Cortex of kidney (tissue), 1 donor: ENCODE measurements around the gene PCNX1.
"Not testable (repeated sequence)": the region's sequence is repeated elsewhere in the genome, so short reads cannot be mapped to it uniquely, and the experiment has no call there.

Experiments used
- DNase-seq: peaks from one replicate; lab custom pipeline; 2025; lab: John Stamatoyannopoulos, UW

PCNX1 gene

GRCh38 chr14:70916300-70916699, 9.0 kb downstream of the PCNX1 start:
- no peak for DNase-seq

GRCh38 chr14:70916799-70917198, 9.5 kb downstream of the PCNX1 start:
- DNase-seq: no peak

GRCh38 chr14:70917633-70918032, 10.4 kb downstream of the PCNX1 start:
- DNase-seq: no peak

GRCh38 chr14:70919774-70920173, 12.5 kb downstream of the PCNX1 start:
- DNase-seq: no peak

GRCh38 chr14:70920608-70921007, 13.3 kb downstream of the PCNX1 start:
- DNase-seq: no peak

- DNase-seq: no peak
Observed at GRCh38 chr14:70921669-70922068, 14.4 kb downstream of the PCNX1 start.

GRCh38 chr14:70924521-70924920, 17.3 kb downstream of the PCNX1 start:
- DNase-seq: no peak

GRCh38 chr14:70926235-70926830, 19.1 kb downstream of the PCNX1 start:
- DNase-seq: no peak

- no peak for DNase-seq
Observed at GRCh38 chr14:70931008-70931407, 23.7 kb downstream of the PCNX1 start.

- no peak for DNase-seq
Observed at GRCh38 chr14:70934084-70934483, 26.8 kb downstream of the PCNX1 start.

GRCh38 chr14:70934502-70935134, 27.4 kb downstream of the PCNX1 start:
- DNase-seq: no peak

- no peak for DNase-seq
Observed at GRCh38 chr14:70935135-70935534, 27.9 kb downstream of the PCNX1 start.

- DNase-seq: not testable (repeated sequence)
Observed at GRCh38 chr14:70939693-70940092, 32.4 kb downstream of the PCNX1 start.

- not testable (repeated sequence) for DNase-seq
Observed at GRCh38 chr14:70941637-70942341, 34.5 kb downstream of the PCNX1 start.

GRCh38 chr14:70942342-70942706, 35.1 kb downstream of the PCNX1 start:
- DNase-seq: no peak

- DNase-seq: not testable (repeated sequence)
Observed at GRCh38 chr14:70942721-70943120, 35.5 kb downstream of the PCNX1 start.

- DNase-seq: no peak
Observed at GRCh38 chr14:70943838-70944237, 36.6 kb downstream of the PCNX1 start.

GRCh38 chr14:70947739-70948138, 40.5 kb downstream of the PCNX1 start:
- no peak for DNase-seq

GRCh38 chr14:70952485-70952884, 45.2 kb downstream of the PCNX1 start:
- no peak for DNase-seq

- no peak for DNase-seq
Observed at GRCh38 chr14:70954068-70954467, 46.8 kb downstream of the PCNX1 start.

GRCh38 chr14:70955543-70956480, 48.6 kb downstream of the PCNX1 start:
- no peak for DNase-seq

GRCh38 chr14:70956511-70956910, 49.3 kb downstream of the PCNX1 start:
- no peak for DNase-seq
